ENCODE measurements around the gene PPP2CA.

The PPP2CA gene

DNA sequence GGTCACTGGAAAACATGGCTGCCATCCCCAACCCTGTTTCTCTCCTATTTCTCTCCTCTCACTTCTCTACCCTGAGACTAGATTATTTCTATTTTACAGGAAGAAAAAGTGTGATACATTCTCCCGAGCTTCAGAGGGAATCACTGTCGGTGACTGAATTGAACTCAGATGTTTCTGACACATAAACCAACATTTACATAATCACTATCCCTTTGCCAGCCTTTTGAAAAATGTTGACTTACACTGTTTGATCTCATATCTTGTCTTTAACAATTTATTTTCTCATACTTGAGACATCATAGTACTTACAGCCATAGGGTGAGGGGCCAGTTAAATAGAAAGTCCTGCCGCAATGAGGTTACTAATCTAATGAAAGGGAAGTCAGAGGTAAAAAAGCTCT is 25.1 kb upstream of the PPP2CA start (continued):
- TF ChIP-seq, protein P1, sequence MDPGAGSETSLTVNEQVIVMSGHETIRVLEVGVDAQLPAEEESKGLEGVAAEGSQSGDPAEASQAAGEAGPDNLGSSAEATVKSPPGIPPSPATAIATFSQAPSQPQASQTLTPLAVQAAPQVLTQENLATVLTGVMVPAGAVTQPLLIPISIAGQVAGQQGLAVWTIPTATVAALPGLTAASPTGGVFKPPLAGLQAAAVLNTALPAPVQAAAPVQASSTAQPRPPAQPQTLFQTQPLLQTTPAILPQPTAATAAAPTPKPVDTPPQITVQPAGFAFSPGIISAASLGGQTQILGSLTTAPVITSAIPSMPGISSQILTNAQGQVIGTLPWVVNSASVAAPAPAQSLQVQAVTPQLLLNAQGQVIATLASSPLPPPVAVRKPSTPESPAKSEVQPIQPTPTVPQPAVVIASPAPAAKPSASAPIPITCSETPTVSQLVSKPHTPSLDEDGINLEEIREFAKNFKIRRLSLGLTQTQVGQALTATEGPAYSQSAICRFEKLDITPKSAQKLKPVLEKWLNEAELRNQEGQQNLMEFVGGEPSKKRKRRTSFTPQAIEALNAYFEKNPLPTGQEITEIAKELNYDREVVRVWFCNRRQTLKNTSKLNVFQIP (CRISPR knock-in tag; IDR thresholded peaks at IDR 0.05; ENCODE audit: borderline replicate concordance, low read depth): no peak
- no peak for TF ChIP-seq ISL1 (CRISPR knock-in tag; IDR thresholded peaks at IDR 0.05)
- no peak for TF ChIP-seq RARB (CRISPR knock-in tag; IDR thresholded peaks at IDR 0.05)
- TF ChIP-seq, protein P2, sequence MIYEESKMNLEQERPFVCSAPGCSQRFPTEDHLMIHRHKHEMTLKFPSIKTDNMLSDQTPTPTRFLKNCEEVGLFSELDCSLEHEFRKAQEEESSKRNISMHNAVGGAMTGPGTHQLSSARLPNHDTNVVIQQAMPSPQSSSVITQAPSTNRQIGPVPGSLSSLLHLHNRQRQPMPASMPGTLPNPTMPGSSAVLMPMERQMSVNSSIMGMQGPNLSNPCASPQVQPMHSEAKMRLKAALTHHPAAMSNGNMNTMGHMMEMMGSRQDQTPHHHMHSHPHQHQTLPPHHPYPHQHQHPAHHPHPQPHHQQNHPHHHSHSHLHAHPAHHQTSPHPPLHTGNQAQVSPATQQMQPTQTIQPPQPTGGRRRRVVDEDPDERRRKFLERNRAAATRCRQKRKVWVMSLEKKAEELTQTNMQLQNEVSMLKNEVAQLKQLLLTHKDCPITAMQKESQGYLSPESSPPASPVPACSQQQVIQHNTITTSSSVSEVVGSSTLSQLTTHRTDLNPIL (CRISPR knock-in tag; IDR thresholded peaks at IDR 0.05; ENCODE audit: low read depth): no peak
- no peak for TF ChIP-seq ZC3H10 (CRISPR knock-in tag; IDR thresholded peaks at IDR 0.05)
- TF ChIP-seq ZNF8 (CRISPR knock-in tag; IDR thresholded peaks at IDR 0.05): no peak

DNA sequence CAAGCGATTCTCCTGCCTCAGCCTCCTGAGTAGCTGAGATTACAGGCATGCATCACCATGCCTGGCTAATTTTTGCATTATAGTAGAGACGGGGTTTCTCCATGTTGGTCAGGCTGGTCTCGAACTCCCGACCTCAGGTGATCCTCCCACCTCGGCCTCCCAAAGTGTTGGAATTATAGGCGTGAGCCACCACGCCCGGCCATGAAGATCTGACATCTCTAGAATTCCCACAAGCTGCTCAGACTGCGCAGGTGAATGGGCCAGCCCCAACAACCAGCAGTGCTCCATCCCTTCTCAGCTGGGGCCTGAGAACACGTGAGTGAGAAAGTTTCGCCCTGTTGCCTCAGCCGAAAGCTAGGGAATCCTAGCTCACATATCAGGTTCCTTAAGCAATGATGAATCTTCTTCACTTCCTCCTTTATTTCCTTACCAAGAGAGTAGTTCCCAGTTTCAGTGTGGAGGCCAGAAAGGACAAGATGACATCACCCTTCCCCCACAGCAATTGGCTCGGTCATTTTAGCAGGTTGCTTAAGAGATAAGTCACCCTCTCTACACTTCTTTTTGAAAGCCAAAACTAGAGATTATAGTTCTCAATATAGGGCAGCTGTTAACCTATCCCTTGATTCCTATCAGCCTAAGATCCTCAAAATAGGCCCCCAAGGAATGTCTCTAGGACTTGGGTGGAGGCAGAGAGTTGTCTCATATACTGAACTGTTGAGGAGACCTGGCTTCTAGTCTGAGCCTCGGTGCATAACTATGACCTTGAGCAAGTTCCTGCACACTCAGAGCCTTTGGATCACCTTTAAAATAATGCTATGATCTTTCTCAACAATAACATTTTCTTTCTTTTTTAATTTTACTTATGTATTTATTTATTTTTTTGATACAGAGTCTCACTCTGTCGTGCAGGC is 23.9 kb upstream of the PPP2CA start:
- no peak for ATAC-seq
- no peak for TF ChIP-seq ISL1 (CRISPR knock-in tag; IDR thresholded peaks at IDR 0.05)
- TF ChIP-seq ZNF565 (CRISPR knock-in tag; conservative IDR thresholded peaks at IDR 0.05; ENCODE audit: low read depth): no peak
- TF ChIP-seq CSDC2 (CRISPR knock-in tag; IDR thresholded peaks at IDR 0.05): no peak
- TF ChIP-seq, protein P3, sequence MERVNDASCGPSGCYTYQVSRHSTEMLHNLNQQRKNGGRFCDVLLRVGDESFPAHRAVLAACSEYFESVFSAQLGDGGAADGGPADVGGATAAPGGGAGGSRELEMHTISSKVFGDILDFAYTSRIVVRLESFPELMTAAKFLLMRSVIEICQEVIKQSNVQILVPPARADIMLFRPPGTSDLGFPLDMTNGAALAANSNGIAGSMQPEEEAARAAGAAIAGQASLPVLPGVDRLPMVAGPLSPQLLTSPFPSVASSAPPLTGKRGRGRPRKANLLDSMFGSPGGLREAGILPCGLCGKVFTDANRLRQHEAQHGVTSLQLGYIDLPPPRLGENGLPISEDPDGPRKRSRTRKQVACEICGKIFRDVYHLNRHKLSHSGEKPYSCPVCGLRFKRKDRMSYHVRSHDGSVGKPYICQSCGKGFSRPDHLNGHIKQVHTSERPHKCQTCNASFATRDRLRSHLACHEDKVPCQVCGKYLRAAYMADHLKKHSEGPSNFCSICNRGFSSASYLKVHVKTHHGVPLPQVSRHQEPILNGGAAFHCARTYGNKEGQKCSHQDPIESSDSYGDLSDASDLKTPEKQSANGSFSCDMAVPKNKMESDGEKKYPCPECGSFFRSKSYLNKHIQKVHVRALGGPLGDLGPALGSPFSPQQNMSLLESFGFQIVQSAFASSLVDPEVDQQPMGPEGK (CRISPR knock-in tag; IDR thresholded peaks at IDR 0.05; ENCODE audit: borderline replicate concordance): no peak
- TF ChIP-seq TOX (CRISPR knock-in tag; IDR thresholded peaks at IDR 0.05; ENCODE audit: borderline replicate concordance): no peak
- TF ChIP-seq SNAI2 (CRISPR knock-in tag; IDR thresholded peaks at IDR 0.05): no peak

DNA sequence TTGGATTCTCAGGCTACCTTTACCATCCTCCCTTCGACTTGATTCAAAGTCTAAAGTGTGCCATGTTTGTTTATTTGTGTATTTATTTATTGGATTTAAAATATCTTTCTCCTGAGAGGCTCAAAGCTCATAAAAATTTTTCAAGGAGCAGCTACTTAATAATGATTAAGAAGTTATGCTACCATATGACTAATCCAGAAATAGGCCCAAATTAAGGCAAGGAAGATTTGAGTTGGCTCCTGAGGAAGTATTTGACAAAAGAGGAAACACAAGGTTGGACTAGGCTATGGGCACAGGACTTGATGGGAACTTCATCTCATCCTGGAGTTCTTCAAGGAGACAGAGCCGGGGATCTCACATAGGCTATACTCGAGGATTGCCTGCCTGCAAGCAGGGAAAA is 22.4 kb upstream of the PPP2CA start:
- ATAC-seq: no peak

More for the DNA sequence above, 22.4 kb upstream of the PPP2CA start:
- TF ChIP-seq TCF4 (CRISPR knock-in tag; IDR thresholded peaks at IDR 0.05; ENCODE audit: borderline replicate concordance) (no peak), ISL1 (CRISPR knock-in tag; IDR thresholded peaks at IDR 0.05) (no peak), ZNF565 (CRISPR knock-in tag; conservative IDR thresholded peaks at IDR 0.05; ENCODE audit: low read depth) (no peak), SNAI2 (CRISPR knock-in tag; IDR thresholded peaks at IDR 0.05) (no peak), BACH2 (CRISPR knock-in tag; IDR thresholded peaks at IDR 0.05; ENCODE audit: borderline replicate concordance) (no peak), ZNF70 (CRISPR knock-in tag; IDR thresholded peaks at IDR 0.05) (no peak), ARNTL (CRISPR knock-in tag; IDR thresholded peaks at IDR 0.05; ENCODE audit: borderline replicate concordance, low read depth) (no peak), ESRRG (CRISPR knock-in tag; IDR thresholded peaks at IDR 0.05) (no peak), ZFP3 (CRISPR knock-in tag; IDR thresholded peaks at IDR 0.05) (no peak), ZC3H10 (CRISPR knock-in tag; IDR thresholded peaks at IDR 0.05) (no peak), PPARA (CRISPR knock-in tag; IDR thresholded peaks at IDR 0.05; ENCODE audit: borderline replicate concordance) (no peak)
- TF ChIP-seq, protein P4, sequence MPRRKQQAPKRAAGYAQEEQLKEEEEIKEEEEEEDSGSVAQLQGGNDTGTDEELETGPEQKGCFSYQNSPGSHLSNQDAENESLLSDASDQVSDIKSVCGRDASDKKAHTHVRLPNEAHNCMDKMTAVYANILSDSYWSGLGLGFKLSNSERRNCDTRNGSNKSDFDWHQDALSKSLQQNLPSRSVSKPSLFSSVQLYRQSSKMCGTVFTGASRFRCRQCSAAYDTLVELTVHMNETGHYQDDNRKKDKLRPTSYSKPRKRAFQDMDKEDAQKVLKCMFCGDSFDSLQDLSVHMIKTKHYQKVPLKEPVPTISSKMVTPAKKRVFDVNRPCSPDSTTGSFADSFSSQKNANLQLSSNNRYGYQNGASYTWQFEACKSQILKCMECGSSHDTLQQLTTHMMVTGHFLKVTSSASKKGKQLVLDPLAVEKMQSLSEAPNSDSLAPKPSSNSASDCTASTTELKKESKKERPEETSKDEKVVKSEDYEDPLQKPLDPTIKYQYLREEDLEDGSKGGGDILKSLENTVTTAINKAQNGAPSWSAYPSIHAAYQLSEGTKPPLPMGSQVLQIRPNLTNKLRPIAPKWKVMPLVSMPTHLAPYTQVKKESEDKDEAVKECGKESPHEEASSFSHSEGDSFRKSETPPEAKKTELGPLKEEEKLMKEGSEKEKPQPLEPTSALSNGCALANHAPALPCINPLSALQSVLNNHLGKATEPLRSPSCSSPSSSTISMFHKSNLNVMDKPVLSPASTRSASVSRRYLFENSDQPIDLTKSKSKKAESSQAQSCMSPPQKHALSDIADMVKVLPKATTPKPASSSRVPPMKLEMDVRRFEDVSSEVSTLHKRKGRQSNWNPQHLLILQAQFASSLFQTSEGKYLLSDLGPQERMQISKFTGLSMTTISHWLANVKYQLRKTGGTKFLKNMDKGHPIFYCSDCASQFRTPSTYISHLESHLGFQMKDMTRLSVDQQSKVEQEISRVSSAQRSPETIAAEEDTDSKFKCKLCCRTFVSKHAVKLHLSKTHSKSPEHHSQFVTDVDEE (CRISPR knock-in tag; IDR thresholded peaks at IDR 0.05): no peak
- TF ChIP-seq, protein P3 (CRISPR knock-in tag; IDR thresholded peaks at IDR 0.05; ENCODE audit: borderline replicate concordance): no peak

Data from SK-N-SH treated with all-trans-retinoic acid at 6 μM for 48 hours (cell line).